Measurements from ENCODE around the gene MTRR.

Gene MTRR

GRCh38 chr5:7842531-7842930 is 26.4 kb upstream of the MTRR start:
- Histone ChIP-seq H3K9ac (ENCODE audit: insufficient read length) (no peak overlapping the region), H3K36me3 (ENCODE audit: insufficient read depth, low read length) (no peaks in the 10 kb centered on the region), H3K27ac (no peak overlapping the region), H3K4me3 (no peak overlapping the region), H3K9me3 (ENCODE audit: low read depth, low read length) (no peaks in the 10 kb centered on the region)
- no peak for DNase-seq (ENCODE audit: low read depth, low spot score)
- no peak for TF ChIP-seq EZH2 (IDR thresholded peaks at IDR 0.05)
- no peak for TF ChIP-seq POLR2AphosphoS5 (IDR thresholded peaks at IDR 0.05; ENCODE audit: borderline replicate concordance, low read depth, low read length)
- TF ChIP-seq FOXP2 (optimal IDR thresholded peaks at IDR 0.05; ENCODE audit: control extremely low read depth, extremely low read length, insufficient read depth): no peak

- H3K27ac ChIP-seq: no peak overlapping the region
- no peaks in the 10 kb centered on the region for H3K9me3 ChIP-seq (ENCODE audit: low read depth, low read length)
- DNase-seq (ENCODE audit: low read depth, low spot score): no peak
- no peak overlapping the region for H3K4me3 ChIP-seq
- H3K36me3 ChIP-seq (ENCODE audit: insufficient read depth, low read length): no peaks in the 10 kb centered on the region
- H3K9ac ChIP-seq (ENCODE audit: insufficient read length): no peak overlapping the region
- TF ChIP-seq EZH2 (IDR thresholded peaks at IDR 0.05) (no peak), POLR2AphosphoS5 (IDR thresholded peaks at IDR 0.05; ENCODE audit: borderline replicate concordance, low read depth, low read length) (no peak), FOXP2 (optimal IDR thresholded peaks at IDR 0.05; ENCODE audit: control extremely low read depth, extremely low read length, insufficient read depth) (no peak)
Observed at GRCh38 chr5:7844901-7845300, 24.0 kb upstream of the MTRR start.

- no peak for TF ChIP-seq POLR2AphosphoS5 (IDR thresholded peaks at IDR 0.05; ENCODE audit: borderline replicate concordance, low read depth, low read length)
- no peak for TF ChIP-seq FOXP2 (optimal IDR thresholded peaks at IDR 0.05; ENCODE audit: control extremely low read depth, extremely low read length, insufficient read depth)
- no peak for TF ChIP-seq EZH2 (IDR thresholded peaks at IDR 0.05)
- Histone ChIP-seq H3K9ac (ENCODE audit: insufficient read length) (no peak overlapping the region), H3K4me3 (no peak overlapping the region), H3K36me3 (ENCODE audit: insufficient read depth, low read length) (no peaks in the 10 kb centered on the region), H3K9me3 (ENCODE audit: low read depth, low read length) (no peaks in the 10 kb centered on the region), H3K27ac (no peak overlapping the region)
- DNase-seq (ENCODE audit: low read depth, low spot score): no peak
Observed at GRCh38 chr5:7845557-7845956, 23.4 kb upstream of the MTRR start.

GRCh38 chr5:7846327-7846726 is 22.6 kb upstream of the MTRR start:
- H3K4me3 ChIP-seq: no peak overlapping the region
- no peaks in the 10 kb centered on the region for H3K9me3 ChIP-seq (ENCODE audit: low read depth, low read length)
- DNase-seq (ENCODE audit: low read depth, low spot score): no peak
- no peak overlapping the region for H3K27ac ChIP-seq
- H3K9ac ChIP-seq (ENCODE audit: insufficient read length): no peak overlapping the region
- H3K36me3 ChIP-seq (ENCODE audit: insufficient read depth, low read length): no peaks in the 10 kb centered on the region
- TF ChIP-seq POLR2AphosphoS5 (IDR thresholded peaks at IDR 0.05; ENCODE audit: borderline replicate concordance, low read depth, low read length): no peak
- no peak for TF ChIP-seq EZH2 (IDR thresholded peaks at IDR 0.05)

- Histone ChIP-seq H3K27ac (no peak overlapping the region), H3K4me3 (no peak overlapping the region), H3K36me3 (ENCODE audit: insufficient read depth, low read length) (no peaks in the 10 kb centered on the region), H3K9me3 (ENCODE audit: low read depth, low read length) (no peaks in the 10 kb centered on the region), H3K9ac (ENCODE audit: insufficient read length) (no peak overlapping the region)
- no peak for TF ChIP-seq EZH2 (IDR thresholded peaks at IDR 0.05)
- no peak for TF ChIP-seq POLR2AphosphoS5 (IDR thresholded peaks at IDR 0.05; ENCODE audit: borderline replicate concordance, low read depth, low read length)
- no peak for TF ChIP-seq FOXP2 (optimal IDR thresholded peaks at IDR 0.05; ENCODE audit: control extremely low read depth, extremely low read length, insufficient read depth)
- DNase-seq (ENCODE audit: low read depth, low spot score): no peak
Observed at GRCh38 chr5:7848296-7848695, 20.7 kb upstream of the MTRR start.

GRCh38 chr5:7849681-7850394 is 19.1 kb upstream of the MTRR start:
- no peaks in the 10 kb centered on the region for H3K36me3 ChIP-seq (ENCODE audit: insufficient read depth, low read length)
- H3K27ac ChIP-seq: no peak overlapping the region
- H3K4me3 ChIP-seq: no peak overlapping the region
- H3K9ac ChIP-seq (ENCODE audit: insufficient read length): no peak overlapping the region
- no peak for DNase-seq (ENCODE audit: low read depth, low spot score)
- H3K9me3 ChIP-seq (ENCODE audit: low read depth, low read length): no peaks in the 10 kb centered on the region
- TF ChIP-seq FOXP2 (optimal IDR thresholded peaks at IDR 0.05; ENCODE audit: control extremely low read depth, extremely low read length, insufficient read depth) (no peak), EZH2 (IDR thresholded peaks at IDR 0.05) (no peak), POLR2AphosphoS5 (IDR thresholded peaks at IDR 0.05; ENCODE audit: borderline replicate concordance, low read depth, low read length) (no peak)

- Histone ChIP-seq H3K9ac (ENCODE audit: insufficient read length) (no peak within 1 kb of the TSS), H3K27ac (no peak within 1 kb of the TSS), H3K9me3 (ENCODE audit: low read depth, low read length) (no peaks in the 10 kb centered on the region), H3K36me3 (ENCODE audit: insufficient read depth, low read length) (no peaks in the 10 kb centered on the region), H3K4me3 (no peak within 1 kb of the TSS)
- no peak for DNase-seq (ENCODE audit: low read depth, low spot score)
- TF ChIP-seq FOXP2 (optimal IDR thresholded peaks at IDR 0.05; ENCODE audit: control extremely low read depth, extremely low read length, insufficient read depth): no peak
- TF ChIP-seq EZH2 (IDR thresholded peaks at IDR 0.05): no peak
- TF ChIP-seq POLR2AphosphoS5 (IDR thresholded peaks at IDR 0.05; ENCODE audit: borderline replicate concordance, low read depth, low read length): no peak
Observed at GRCh38 chr5:7850395-7851239, 18.3 kb upstream of the MTRR start, which contains the start of gene CFAP90. CFAP90 (minus strand) TSS chr5:7851133; CDS start chr5:7851021, 112 bp downstream.

GRCh38 chr5:7851240-7851592 is 17.7 kb upstream of the MTRR start:
- Histone ChIP-seq H3K9me3 (ENCODE audit: low read depth, low read length) (no peaks in the 10 kb centered on the region), H3K4me3 (no peak overlapping the region), H3K27ac (no peak overlapping the region), H3K36me3 (ENCODE audit: insufficient read depth, low read length) (no peaks in the 10 kb centered on the region), H3K9ac (ENCODE audit: insufficient read length) (no peak overlapping the region)
- TF ChIP-seq POLR2AphosphoS5 (IDR thresholded peaks at IDR 0.05; ENCODE audit: borderline replicate concordance, low read depth, low read length): no peak
- TF ChIP-seq FOXP2 (optimal IDR thresholded peaks at IDR 0.05; ENCODE audit: control extremely low read depth, extremely low read length, insufficient read depth): no peak
- no peak for DNase-seq (ENCODE audit: low read depth, low spot score)

Measured in SK-N-MC (cell line).